Esophagus muscularis mucosa (tissue), 4 donors: ENCODE measurements around the gene OSBPL7. TPM values are rescaled to one million over a fixed set of nuclear protein-coding genes. Genes with fewer than 3 reads are reported as not detected.

Experiments used
- DNase-seq: peaks from one replicate; pipeline ENCODE4 v3.0.0-alpha.2; 2017; ENCODE audit errors: extremely low spot score
- H3K27ac ChIP-seq, 4 donors: fragments of 200-600 bp; sonication (generic); replicated peaks in 1 of 4; 1 replicate in 3 of 4; 2 replicates in 1 of 4; pipeline ENCODE4 v1.5.1; 2016 to 2019; ENCODE audit warnings: mild to moderate bottlenecking in 1 of 4
- H3K27me3 ChIP-seq, 4 donors: fragments of 200-600 bp; sonication (generic); one replicate each; pipeline versions ENCODE4 v1.5.1 to v1.6.0; 2016 to 2019
- H3K36me3 ChIP-seq, 4 donors: fragments of 200-600 bp; sonication (generic); one replicate each; pipeline ENCODE4 v1.5.1; 2016 to 2019
- H3K4me1 ChIP-seq, 4 donors: fragments of 200-600 bp; sonication (generic); one replicate each; pipeline ENCODE4 v1.5.1; 2016 to 2019
- H3K4me3 ChIP-seq, 4 donors: fragments of 200-600 bp; sonication (generic); 1 replicate in 2 of 4; 2 replicates in 2 of 4; pipeline ENCODE4 v1.5.1; 2016 to 2019; ENCODE audit warnings: mild to moderate bottlenecking in 4 of 4, moderate library complexity in 1 of 4
- H3K9me3 ChIP-seq, 4 donors: fragments of 200-600 bp; sonication (generic); 1 replicate in 3 of 4; 2 replicates in 1 of 4; pipeline ENCODE4 v1.5.1; 2016 to 2019
- CTCF ChIP-seq, 3 experiments: fragments of 200-600 bp in 2 of 3; fragments of 450-650 bp in 1 of 3; sonication (generic) in 2 of 3; IDR thresholded peaks; one replicate each; pipeline ENCODE4 v1.5.1; 2017 to 2019; ENCODE audit warnings: antibody characterized with exemption in 3 of 3, mild to moderate bottlenecking in 2 of 3, moderate library complexity in 1 of 3
- EP300 ChIP-seq: sonication (generic); formaldehyde crosslinking; IDR thresholded peaks from one replicate; pipeline ENCODE4 v1.6.1; 2017; ENCODE audit warnings: antibody characterized with exemption
- POLR2A ChIP-seq: fragments of 450-650 bp; IDR thresholded peaks from one replicate; pipeline ENCODE4 v1.6.1; 2017; ENCODE audit warnings: antibody characterized with exemption, moderate library complexity, mild to moderate bottlenecking, low read depth
- POLR2AphosphoS5 ChIP-seq, 2 donors: sonication (generic); formaldehyde crosslinking; IDR thresholded peaks; one replicate each; pipeline ENCODE4 v1.6.1; 2017; ENCODE audit warnings: antibody characterized with exemption in 2 of 2
- WGBS: methylation state at CpG from one replicate; pipeline ENCODE4 v1.1.5; 2018; 5-methylcytosine and 5-hydroxymethylcytosine counted together
- intact Hi-C: fragments of 100-400 bp; cut with DNase I; formaldehyde crosslinking; loops from one replicate; pipeline ENCODE4 v1.15.1; 2023
- total RNA-seq, 4 donors: library from RNA; depleted of rRNA; stranded (reverse); fragments of >200 nt; gene quantifications; one replicate each; pipeline versions ENCODE4 v1.1.0 to v1.2.1, GENCODE V29; 2016

Gene OSBPL7
- total RNA-seq, 4 donors from 2014 or later: 2.0 to 8.4 (median 4.7) TPM

- Histone ChIP-seq H3K27me3 (peaks cover 0 to 56% (median 33%) of the 10 kb centered on the region in 4 donors), H3K27ac (no peak overlapping the region), H3K36me3 (no peaks in the 10 kb centered on the region), H3K4me3 (no peak overlapping the region), H3K4me1 (peaks cover 12 to 43% (median 40%) of the 10 kb centered on the region in 4 donors), H3K9me3 (no peaks in the 10 kb centered on the region)
- 54% methylated on average over 4 of the region's 4 CpGs for WGBS
- no peak for DNase-seq
- intact Hi-C loops: loop anchor here (10.0 kb wide), 3 partner anchors 100 to 170 kb away; partner anchors contain the start of genes CDK5RAP3 and PNPO
- TF ChIP-seq CTCF (IDR thresholded peaks at IDR 0.05) (no peak), POLR2AphosphoS5 (IDR thresholded peaks at IDR 0.05) (no peak), POLR2A (no peak)
These were observed 23.5 kb upstream of the OSBPL7 start for GRCh38 chr17:47844814-47845715.

GRCh38 chr17:47844227-47844626 lies 22.6 kb upstream of the OSBPL7 start:
- peaks cover 15 to 51% (median 48%) of the 10 kb centered on the region in 4 donors for H3K4me1 ChIP-seq
- H3K9me3 ChIP-seq: no peaks in the 10 kb centered on the region
- intact Hi-C loops: loop anchor here (10.0 kb wide), 3 partner anchors 101 to 171 kb away; partner anchors contain the start of genes CDK5RAP3 and PNPO
- no peak for TF ChIP-seq POLR2A
- peaks cover 0 to 3% (median 0%) of the 10 kb centered on the region in 4 donors for H3K36me3 ChIP-seq
- H3K27me3 ChIP-seq: peaks cover 0 to 47% (median 33%) of the 10 kb centered on the region in 4 donors
- no peak overlapping the region for H3K27ac ChIP-seq
- WGBS: 93% methylated on average over 2 of the region's 5 CpGs
- H3K4me3 ChIP-seq: no peak overlapping the region
- DNase-seq: no peak

GRCh38 chr17:47843391-47843730 lies 21.8 kb upstream of the OSBPL7 start:
- no peak overlapping the region for H3K4me3 ChIP-seq
- H3K27ac ChIP-seq: no peak overlapping the region
- H3K4me1 ChIP-seq: peaks cover 15 to 52% (median 49%) of the 10 kb centered on the region in 4 donors
- intact Hi-C loops: loop anchor here (10.0 kb wide), 3 partner anchors 101 to 171 kb away; partner anchors contain the start of genes CDK5RAP3 and PNPO
- no peaks in the 10 kb centered on the region for H3K9me3 ChIP-seq
- H3K36me3 ChIP-seq: peaks cover 0 to 10% (median 5%) of the 10 kb centered on the region in 4 donors
- no peak for DNase-seq
- H3K27me3 ChIP-seq: peaks cover 0 to 39% (median 29%) of the 10 kb centered on the region in 4 donors
- TF ChIP-seq CTCF (IDR thresholded peaks at IDR 0.05) (no peak), POLR2AphosphoS5 (IDR thresholded peaks at IDR 0.05) (no peak), POLR2A (no peak), EP300 (no peak)
- 38% methylated on average over 6 of the region's 6 CpGs for WGBS

GRCh38 chr17:47841488-47842291 lies 20.1 kb upstream of the OSBPL7 start:
- peak overlapping the region; percentile 71 to 94 (median 88) for H3K4me3 ChIP-seq
- TF ChIP-seq CTCF (IDR thresholded peaks at IDR 0.05): no peak
- no peak for TF ChIP-seq EP300
- TF ChIP-seq POLR2AphosphoS5 (IDR thresholded peaks at IDR 0.05): no peak
- TF ChIP-seq POLR2A: no peak

More at GRCh38 chr17:47841488-47842291, 20.1 kb upstream of the OSBPL7 start:
- DNase-seq: no peak
- Histone ChIP-seq H3K36me3 (peaks cover 0 to 26% (median 21%) of the 10 kb centered on the region in 4 donors), H3K27me3 (peaks cover 0 to 22% (median 13%) of the 10 kb centered on the region in 4 donors), H3K9me3 (no peaks in the 10 kb centered on the region), H3K4me1 (peaks cover 15 to 46% (median 43%) of the 10 kb centered on the region in 4 donors), H3K27ac (peak overlapping the region; percentile 52 to 76 (median 74))
- WGBS: 73% methylated on average over 15 of the region's 16 CpGs
- intact Hi-C loops: loop anchor here (1.0 to 10.0 kb wide), 4 partner anchors 49 to 173 kb away; partner anchors contain the start of genes CDK5RAP3 and PNPO
